Measurements from ENCODE around the gene PA2G4.

DNA sequence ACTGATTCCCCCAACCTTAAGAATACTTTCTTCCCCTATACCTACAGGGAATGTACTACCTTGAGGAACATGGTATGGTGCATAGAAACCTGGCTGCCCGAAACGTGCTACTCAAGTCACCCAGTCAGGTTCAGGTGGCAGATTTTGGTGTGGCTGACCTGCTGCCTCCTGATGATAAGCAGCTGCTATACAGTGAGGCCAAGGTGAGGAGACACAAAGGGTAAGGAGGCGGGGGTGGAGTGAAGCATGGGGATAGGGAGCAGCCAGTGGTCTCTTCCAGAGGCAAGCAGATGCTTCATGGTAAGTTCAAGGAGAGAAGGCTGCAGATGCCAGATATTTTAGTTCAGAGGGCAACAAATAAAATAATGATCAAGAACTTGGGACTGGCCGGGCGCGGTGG is 6.6 kb upstream of the PA2G4 start:
- TF ChIP-seq, protein P1, sequence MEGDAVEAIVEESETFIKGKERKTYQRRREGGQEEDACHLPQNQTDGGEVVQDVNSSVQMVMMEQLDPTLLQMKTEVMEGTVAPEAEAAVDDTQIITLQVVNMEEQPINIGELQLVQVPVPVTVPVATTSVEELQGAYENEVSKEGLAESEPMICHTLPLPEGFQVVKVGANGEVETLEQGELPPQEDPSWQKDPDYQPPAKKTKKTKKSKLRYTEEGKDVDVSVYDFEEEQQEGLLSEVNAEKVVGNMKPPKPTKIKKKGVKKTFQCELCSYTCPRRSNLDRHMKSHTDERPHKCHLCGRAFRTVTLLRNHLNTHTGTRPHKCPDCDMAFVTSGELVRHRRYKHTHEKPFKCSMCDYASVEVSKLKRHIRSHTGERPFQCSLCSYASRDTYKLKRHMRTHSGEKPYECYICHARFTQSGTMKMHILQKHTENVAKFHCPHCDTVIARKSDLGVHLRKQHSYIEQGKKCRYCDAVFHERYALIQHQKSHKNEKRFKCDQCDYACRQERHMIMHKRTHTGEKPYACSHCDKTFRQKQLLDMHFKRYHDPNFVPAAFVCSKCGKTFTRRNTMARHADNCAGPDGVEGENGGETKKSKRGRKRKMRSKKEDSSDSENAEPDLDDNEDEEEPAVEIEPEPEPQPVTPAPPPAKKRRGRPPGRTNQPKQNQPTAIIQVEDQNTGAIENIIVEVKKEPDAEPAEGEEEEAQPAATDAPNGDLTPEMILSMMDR (IDR thresholded peaks at IDR 0.05), result no peak
- TF ChIP-seq POLR2A (IDR thresholded peaks at IDR 0.05), result no peak

Data from heart left ventricle (tissue), 13 donors.